Progenitor cell of endocrine pancreas (in vitro differentiated cells): ENCODE measurements around the gene OSBPL3. TPM values are rescaled to one million over a fixed set of nuclear protein-coding genes. Genes with fewer than 3 reads are reported as not detected.

Experiments
- DNase-seq: peaks from one replicate; pipeline ENCODE4 v3.0.0; 2021; ENCODE audit warnings: low spot score; ENCODE audit not compliant: unreplicated experiment
- H3K27ac Mint-ChIP-seq: 2 replicates; pipeline ENCODE4 v1.8.0; 2021; ENCODE audit warnings: mild to moderate bottlenecking, moderate library complexity, mixed read lengths
- H3K27me3 Mint-ChIP-seq: 2 replicates; pipeline ENCODE4 v1.8.0; 2021; ENCODE audit warnings: mixed read lengths
- H3K36me3 Mint-ChIP-seq: 2 replicates; pipeline ENCODE4 v1.8.0; 2022; ENCODE audit warnings: mixed read lengths; ENCODE audit not compliant: insufficient read depth
- H3K4me1 Mint-ChIP-seq: 2 replicates; pipeline ENCODE4 v1.8.0; 2021; ENCODE audit warnings: low read depth, mixed read lengths
- H3K4me3 Mint-ChIP-seq: 2 replicates; pipeline ENCODE4 v1.8.0; 2021; ENCODE audit warnings: low read depth, mild to moderate bottlenecking, moderate library complexity, mixed read lengths
- H3K9me3 Mint-ChIP-seq: 2 replicates; pipeline ENCODE4 v1.8.0; 2021; ENCODE audit warnings: low read depth, mixed read lengths
- total RNA-seq: library from RNA; stranded (reverse); gene quantifications from 2 replicates; pipeline ENCODE4 v1.2.1, GENCODE V29; 2021
- TF ChIP-seq, protein P1 (sequence below): fragments of 200-600 bp; sonication (generic); IDR thresholded peaks from one replicate; pipeline ENCODE4 v1.5.0; 2021; ENCODE audit warnings: antibody characterized with exemption, mild to moderate bottlenecking; ENCODE audit not compliant: unreplicated experiment

Gene OSBPL3
- total RNA-seq, 1 donor from 2014 or later, result 11.6 TPM

DNA sequence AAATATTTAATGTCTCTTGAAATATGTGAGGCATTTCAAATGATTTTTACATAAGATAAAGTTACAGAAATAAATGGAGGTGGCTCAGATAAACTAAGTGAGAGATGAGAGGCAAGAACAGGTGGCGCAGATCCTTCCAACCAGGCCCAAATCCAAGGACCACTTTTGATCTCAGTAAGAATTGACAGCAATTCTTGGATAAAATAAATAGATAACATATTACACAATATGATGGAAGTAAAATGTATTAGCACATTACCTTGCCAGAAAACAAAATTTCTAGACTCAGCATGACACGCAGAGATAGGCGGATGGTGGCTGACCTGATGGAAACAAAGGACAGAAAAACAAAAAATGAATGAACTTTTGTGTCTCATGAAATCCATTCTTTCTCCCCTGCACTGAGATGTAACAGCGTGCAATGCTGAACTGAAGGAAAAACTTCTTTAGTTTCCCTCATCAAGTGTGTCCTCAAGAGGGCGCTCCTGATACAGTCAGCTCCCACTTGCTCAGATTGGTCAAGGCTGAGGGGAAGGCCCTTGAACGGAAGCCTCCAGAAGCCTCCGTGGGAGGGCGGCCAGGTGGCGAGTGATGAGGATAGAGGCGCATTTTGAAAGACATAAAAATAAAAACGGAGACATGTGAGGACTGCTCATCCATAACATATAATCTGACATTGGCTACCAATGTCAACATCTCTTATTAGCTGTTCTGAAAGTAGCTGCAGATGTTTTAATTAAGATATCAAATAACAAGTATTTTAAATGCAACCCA, 159.9 kb downstream of the OSBPL3 start:
- Mint-ChIP-seq H3K9me3 (no peaks in the 10 kb centered on the region), H3K27me3 (no peaks in the 10 kb centered on the region), H3K36me3 (no peaks in the 10 kb centered on the region), H3K4me3 (no peak overlapping the region), H3K4me1 (peaks cover 11% of the 10 kb centered on the region), H3K27ac (no peak overlapping the region)
- peak; percentile 56 for DNase-seq
- TF ChIP-seq, protein P1, sequence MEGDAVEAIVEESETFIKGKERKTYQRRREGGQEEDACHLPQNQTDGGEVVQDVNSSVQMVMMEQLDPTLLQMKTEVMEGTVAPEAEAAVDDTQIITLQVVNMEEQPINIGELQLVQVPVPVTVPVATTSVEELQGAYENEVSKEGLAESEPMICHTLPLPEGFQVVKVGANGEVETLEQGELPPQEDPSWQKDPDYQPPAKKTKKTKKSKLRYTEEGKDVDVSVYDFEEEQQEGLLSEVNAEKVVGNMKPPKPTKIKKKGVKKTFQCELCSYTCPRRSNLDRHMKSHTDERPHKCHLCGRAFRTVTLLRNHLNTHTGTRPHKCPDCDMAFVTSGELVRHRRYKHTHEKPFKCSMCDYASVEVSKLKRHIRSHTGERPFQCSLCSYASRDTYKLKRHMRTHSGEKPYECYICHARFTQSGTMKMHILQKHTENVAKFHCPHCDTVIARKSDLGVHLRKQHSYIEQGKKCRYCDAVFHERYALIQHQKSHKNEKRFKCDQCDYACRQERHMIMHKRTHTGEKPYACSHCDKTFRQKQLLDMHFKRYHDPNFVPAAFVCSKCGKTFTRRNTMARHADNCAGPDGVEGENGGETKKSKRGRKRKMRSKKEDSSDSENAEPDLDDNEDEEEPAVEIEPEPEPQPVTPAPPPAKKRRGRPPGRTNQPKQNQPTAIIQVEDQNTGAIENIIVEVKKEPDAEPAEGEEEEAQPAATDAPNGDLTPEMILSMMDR, result peak; percentile 83

DNA sequence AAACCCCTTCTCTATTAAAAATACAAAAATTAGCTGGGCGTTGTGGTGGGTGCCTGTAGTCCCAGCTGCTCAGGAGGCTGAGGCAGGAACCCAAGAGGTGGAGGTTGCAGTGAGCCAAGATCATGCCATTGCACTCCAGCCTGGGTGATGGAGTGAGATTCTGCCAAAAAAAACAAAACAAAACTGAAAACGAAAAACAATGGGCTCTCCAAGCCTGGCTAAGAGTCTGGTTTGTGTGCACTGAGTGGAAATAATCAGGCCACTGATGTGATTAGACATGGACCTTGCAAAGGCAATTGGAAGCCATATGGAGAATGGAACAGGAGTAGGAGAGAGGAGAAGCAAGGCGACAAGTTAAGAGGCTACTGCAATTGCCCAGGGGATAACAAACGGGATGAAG, 162.6 kb downstream of the OSBPL3 start:
- no peaks in the 10 kb centered on the region for H3K27me3 Mint-ChIP-seq
- no peaks in the 10 kb centered on the region for H3K36me3 Mint-ChIP-seq
- H3K4me1 Mint-ChIP-seq, result peaks cover 5% of the 10 kb centered on the region
- TF ChIP-seq, protein P1, result no peak
- no peak overlapping the region for H3K27ac Mint-ChIP-seq
- H3K9me3 Mint-ChIP-seq, result no peaks in the 10 kb centered on the region
- no peak overlapping the region for H3K4me3 Mint-ChIP-seq
- no peak for DNase-seq

DNA sequence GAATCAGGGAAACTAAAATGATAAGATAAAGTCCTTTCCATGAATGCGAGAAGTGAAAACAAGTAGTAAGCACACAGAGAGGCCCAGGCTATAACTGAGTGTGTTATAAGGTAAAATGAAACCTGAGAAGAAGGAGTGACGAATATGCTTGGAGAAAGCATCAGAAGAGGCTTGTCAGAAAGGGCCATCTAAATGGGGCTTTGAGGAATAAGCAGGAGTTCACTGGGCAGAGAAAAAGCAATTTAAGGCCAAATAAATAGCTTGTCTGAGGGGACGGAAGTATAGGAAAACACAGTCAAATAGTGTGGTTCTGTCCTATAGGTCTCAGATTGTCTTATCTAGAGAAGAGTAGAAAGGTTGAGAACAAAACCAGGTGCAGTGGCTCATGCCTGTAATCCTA, 163.1 kb downstream of the OSBPL3 start:
- TF ChIP-seq, protein P1, result no peak
- no peak for DNase-seq
- peaks cover 5% of the 10 kb centered on the region for H3K4me1 Mint-ChIP-seq
- no peak overlapping the region for H3K4me3 Mint-ChIP-seq
- no peak overlapping the region for H3K27ac Mint-ChIP-seq
- H3K27me3 Mint-ChIP-seq, result no peaks in the 10 kb centered on the region
- H3K36me3 Mint-ChIP-seq, result no peaks in the 10 kb centered on the region
- no peaks in the 10 kb centered on the region for H3K9me3 Mint-ChIP-seq

DNA sequence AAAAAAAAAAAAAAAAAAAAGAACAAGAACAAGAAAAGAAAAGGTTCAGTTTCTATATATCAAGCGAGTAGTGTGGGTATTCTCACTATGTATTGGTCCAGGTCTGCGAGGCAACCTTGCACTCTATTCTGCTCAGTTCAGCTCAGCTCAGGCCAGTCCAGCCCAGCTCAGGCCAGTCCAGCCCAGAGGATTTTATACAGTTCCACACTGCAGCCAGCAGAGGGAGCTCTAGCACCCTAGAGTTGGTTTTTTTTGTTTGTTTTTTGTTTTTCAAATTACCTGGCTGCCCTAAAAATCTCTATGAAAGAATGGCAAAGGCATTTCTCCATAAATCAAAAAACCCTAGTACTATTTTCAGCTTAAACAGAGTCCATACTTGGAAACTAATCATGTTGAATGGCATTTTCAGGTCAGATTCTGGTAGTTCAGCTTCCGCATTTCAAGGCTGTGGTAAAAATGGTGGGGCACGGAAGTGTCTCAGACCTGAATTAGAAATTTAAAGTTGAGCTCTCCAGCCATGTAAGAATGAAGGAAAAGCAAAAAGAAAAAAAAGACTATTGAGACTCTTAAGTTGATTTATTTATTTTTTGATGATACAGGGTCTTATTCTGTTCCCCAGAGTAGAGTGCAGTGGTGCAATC, 167.6 kb downstream of the OSBPL3 start:
- Mint-ChIP-seq H3K9me3 (no peaks in the 10 kb centered on the region), H3K4me3 (no peak overlapping the region), H3K27ac (no peak overlapping the region), H3K36me3 (no peaks in the 10 kb centered on the region), H3K27me3 (no peaks in the 10 kb centered on the region), H3K4me1 (no peaks in the 10 kb centered on the region)
- TF ChIP-seq, protein P1, result peak; percentile 98
- DNase-seq, result peak; percentile 53

DNA sequence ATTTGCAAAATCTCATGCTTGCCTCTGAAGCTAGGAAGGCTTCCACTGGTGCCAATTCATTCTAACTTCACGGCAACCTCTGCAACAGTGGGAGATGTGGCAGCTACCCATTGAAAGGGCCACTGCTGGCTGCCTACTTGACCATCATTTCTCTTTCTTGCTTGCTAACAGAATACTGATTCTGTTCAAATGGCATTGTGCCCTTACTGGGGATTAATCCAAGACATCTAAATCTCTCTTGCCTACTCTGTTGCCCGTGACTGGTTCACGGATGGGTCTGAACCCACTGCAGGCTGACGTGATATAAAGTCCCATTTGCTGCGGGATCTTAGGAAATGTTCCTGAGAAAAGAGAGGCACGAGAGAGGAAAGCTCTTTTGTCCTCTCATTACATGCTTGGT, 171.5 kb downstream of the OSBPL3 start:
- DNase-seq, result no peak
- Mint-ChIP-seq H3K4me3 (no peak overlapping the region), H3K9me3 (no peaks in the 10 kb centered on the region), H3K27ac (no peak overlapping the region), H3K4me1 (no peaks in the 10 kb centered on the region), H3K36me3 (no peaks in the 10 kb centered on the region), H3K27me3 (no peaks in the 10 kb centered on the region)
- TF ChIP-seq, protein P1, result no peak
